ENCODE data around the gene NAGS. TPM values are rescaled to one million over a fixed set of nuclear protein-coding genes. Genes with fewer than 3 reads are reported as not detected.

The NAGS gene
- total and polyA plus RNA-seq, 2 donors (not counting 1 experiment from before 2014, with no cell fraction given) = 0.58 to 7.4 TPM

GRCh38 chr17:44049294-44050060 is 45.1 kb downstream of the NAGS start:
- no peak overlapping the region for H3K4me3 ChIP-seq (replicated peaks in 1 of 4; ENCODE audit: control extremely low read depth in 1 of 4, insufficient read depth in 1 of 4, low read depth in 3 of 4, low read length in 4 of 4)
- no peak overlapping the region for H2AFZ ChIP-seq (ENCODE audit: low read length)
- no peak overlapping the region for H3K27ac ChIP-seq (ENCODE audit: insufficient read depth, low read length)
- H3K4me2 ChIP-seq (ENCODE audit: extremely low read depth, insufficient read depth, low read length) = no peak overlapping the region
- no peak overlapping the region for H3K9ac ChIP-seq (ENCODE audit: insufficient read depth, low read length)
- TF ChIP-seq, protein P1, sequence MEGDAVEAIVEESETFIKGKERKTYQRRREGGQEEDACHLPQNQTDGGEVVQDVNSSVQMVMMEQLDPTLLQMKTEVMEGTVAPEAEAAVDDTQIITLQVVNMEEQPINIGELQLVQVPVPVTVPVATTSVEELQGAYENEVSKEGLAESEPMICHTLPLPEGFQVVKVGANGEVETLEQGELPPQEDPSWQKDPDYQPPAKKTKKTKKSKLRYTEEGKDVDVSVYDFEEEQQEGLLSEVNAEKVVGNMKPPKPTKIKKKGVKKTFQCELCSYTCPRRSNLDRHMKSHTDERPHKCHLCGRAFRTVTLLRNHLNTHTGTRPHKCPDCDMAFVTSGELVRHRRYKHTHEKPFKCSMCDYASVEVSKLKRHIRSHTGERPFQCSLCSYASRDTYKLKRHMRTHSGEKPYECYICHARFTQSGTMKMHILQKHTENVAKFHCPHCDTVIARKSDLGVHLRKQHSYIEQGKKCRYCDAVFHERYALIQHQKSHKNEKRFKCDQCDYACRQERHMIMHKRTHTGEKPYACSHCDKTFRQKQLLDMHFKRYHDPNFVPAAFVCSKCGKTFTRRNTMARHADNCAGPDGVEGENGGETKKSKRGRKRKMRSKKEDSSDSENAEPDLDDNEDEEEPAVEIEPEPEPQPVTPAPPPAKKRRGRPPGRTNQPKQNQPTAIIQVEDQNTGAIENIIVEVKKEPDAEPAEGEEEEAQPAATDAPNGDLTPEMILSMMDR (conservative IDR thresholded peaks at IDR 0.05 in 1 of 2, IDR thresholded peaks at IDR 0.05 in 1 of 2; ENCODE audit: low read depth in 1 of 2, low read length in 2 of 2) = no peak
- no peak for TF ChIP-seq EZH2 (IDR thresholded peaks at IDR 0.05; ENCODE audit: low read length, missing control alignments)
- H4K20me1 ChIP-seq (ENCODE audit: control insufficient read depth, extremely low read depth, insufficient read depth, low read length) = no peaks in the 10 kb centered on the region
- peaks cover 7% of the 10 kb centered on the region for H3K36me3 ChIP-seq (ENCODE audit: control insufficient read depth, insufficient read depth, low read length)
- no peaks in the 10 kb centered on the region for H3K27me3 ChIP-seq (ENCODE audit: control insufficient read depth, insufficient read depth, low read length)
- DNase-seq (ENCODE audit: low read depth in 2 of 2) = no peak
- H3K9me3 ChIP-seq (ENCODE audit: control insufficient read depth, insufficient read depth, low read depth, low read length) = no peaks in the 10 kb centered on the region
- peaks cover 34% of the 10 kb centered on the region for H3K79me2 ChIP-seq (ENCODE audit: control insufficient read depth, insufficient read depth, low read length)
- peaks cover 2% of the 10 kb centered on the region for H3K4me1 ChIP-seq (ENCODE audit: control insufficient read depth, extremely low read depth, insufficient read depth, low read length)

DNA sequence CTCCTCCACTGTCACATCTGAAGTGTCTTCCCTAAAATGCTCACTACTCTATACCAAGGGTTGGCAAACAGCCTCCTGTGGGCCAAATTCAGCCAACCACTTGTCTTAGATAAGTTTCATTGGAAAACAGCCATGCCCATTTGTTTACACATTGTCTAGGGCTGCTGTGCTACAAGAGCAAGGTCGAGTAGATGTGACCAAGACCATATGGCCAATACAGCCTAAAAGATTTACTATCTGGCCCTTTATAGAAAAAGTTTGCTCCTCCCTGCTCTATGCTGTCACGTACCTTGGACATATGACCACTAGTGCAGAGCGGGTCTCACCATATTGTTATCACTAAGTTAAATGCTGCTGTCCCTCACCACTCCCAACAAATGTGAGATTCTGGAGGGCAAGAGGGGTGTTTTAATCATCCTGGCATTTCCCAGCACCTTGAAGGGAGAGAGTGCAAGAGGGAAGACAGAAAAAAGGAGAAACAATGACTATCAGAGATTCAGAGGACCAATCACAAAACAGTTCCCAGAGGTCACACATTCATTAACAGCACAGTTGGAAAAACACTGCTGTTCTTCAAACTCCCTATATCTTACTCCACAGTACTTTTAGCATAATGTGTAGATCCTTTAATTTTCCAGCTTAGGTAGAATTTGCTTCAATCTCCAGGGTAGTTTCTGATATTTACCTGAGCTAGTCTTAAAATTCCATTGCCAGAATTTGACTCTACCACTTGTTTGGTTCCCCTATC is 48.9 kb downstream of the NAGS start:
- TF ChIP-seq, protein P1 (conservative IDR thresholded peaks at IDR 0.05 in 1 of 2, IDR thresholded peaks at IDR 0.05 in 1 of 2; ENCODE audit: low read depth in 1 of 2, low read length in 2 of 2) = no peak
- TF ChIP-seq EZH2 (IDR thresholded peaks at IDR 0.05; ENCODE audit: low read length, missing control alignments) = no peak
- DNase-seq (ENCODE audit: low read depth in 2 of 2) = peak in 1 of 2 donors; percentile 19
- no peaks in the 10 kb centered on the region for H4K20me1 ChIP-seq (ENCODE audit: control insufficient read depth, extremely low read depth, insufficient read depth, low read length)

More for the DNA sequence above, 48.9 kb downstream of the NAGS start:
- Histone ChIP-seq H3K9me3 (ENCODE audit: control insufficient read depth, insufficient read depth, low read depth, low read length) (no peaks in the 10 kb centered on the region), H3K4me3 (replicated peaks in 1 of 4; ENCODE audit: control extremely low read depth in 1 of 4, insufficient read depth in 1 of 4, low read depth in 3 of 4, low read length in 4 of 4) (no peak overlapping the region), H3K4me2 (ENCODE audit: extremely low read depth, insufficient read depth, low read length) (no peak overlapping the region), H3K4me1 (ENCODE audit: control insufficient read depth, extremely low read depth, insufficient read depth, low read length) (no peaks in the 10 kb centered on the region), H2AFZ (ENCODE audit: low read length) (no peak overlapping the region), H3K27ac (ENCODE audit: insufficient read depth, low read length) (no peak overlapping the region), H3K36me3 (ENCODE audit: control insufficient read depth, insufficient read depth, low read length) (peaks cover 8% of the 10 kb centered on the region), H3K9ac (ENCODE audit: insufficient read depth, low read length) (no peak overlapping the region), H3K79me2 (ENCODE audit: control insufficient read depth, insufficient read depth, low read length) (peaks cover 49% of the 10 kb centered on the region), H3K27me3 (ENCODE audit: control insufficient read depth, insufficient read depth, low read length) (no peaks in the 10 kb centered on the region)

Other genes with a start within 250 kb of the NAGS start
- gene SOST, start 245.8 kb upstream of the NAGS start, total RNA-seq = not detected in 2 replicates
- gene SOST, start 245.8 kb upstream of the NAGS start, polyA plus RNA-seq = not detected in 2 replicates
- 43.4 and 51.2 TPM in 2 replicates for gene DUSP3, start 225.6 kb upstream of the NAGS start, total RNA-seq
- gene DUSP3, start 225.6 kb upstream of the NAGS start, polyA plus RNA-seq = 54.0 and 55.9 TPM in 2 replicates
- under 0.01 TPM in 1 of 2 replicates, not detected in the other for gene CFAP97D1, start 224.2 kb upstream of the NAGS start, total RNA-seq
- 0.02 and 0.03 TPM in 2 replicates for gene CFAP97D1, start 224.2 kb upstream of the NAGS start, polyA plus RNA-seq
- 4.4 and 6.9 TPM in 2 replicates for gene MPP3, start 171.5 kb upstream of the NAGS start, total RNA-seq
- 4.6 and 5.7 TPM in 2 replicates for gene MPP3, start 171.5 kb upstream of the NAGS start, polyA plus RNA-seq
- not detected in 2 replicates for gene CD300LG, start 157.4 kb upstream of the NAGS start, total RNA-seq
- gene CD300LG, start 157.4 kb upstream of the NAGS start, polyA plus RNA-seq = not detected in 2 replicates
- 1.3 and 2.1 TPM in 2 replicates for gene MPP2, start 97.1 kb upstream of the NAGS start, total RNA-seq
- gene MPP2, start 97.1 kb upstream of the NAGS start, polyA plus RNA-seq = 1.2 and 1.9 TPM in 2 replicates
- not detected in 2 replicates for gene PPY, start 62.1 kb upstream of the NAGS start, total RNA-seq
- not detected in 2 replicates for gene PPY, start 62.1 kb upstream of the NAGS start, polyA plus RNA-seq
- 0.33 TPM in 1 of 2 replicates, not detected in the other for gene PYY, start 50.7 kb upstream of the NAGS start, total RNA-seq
- gene PYY, start 50.7 kb upstream of the NAGS start, polyA plus RNA-seq = not detected in 2 replicates
- 99.4 and 107 TPM in 2 replicates for gene TMEM101, start 10.3 kb downstream of the NAGS start, total RNA-seq
- 26.0 and 32.3 TPM in 2 replicates for gene TMEM101, start 10.3 kb downstream of the NAGS start, polyA plus RNA-seq
- gene LSM12, start 62.0 kb downstream of the NAGS start, total RNA-seq = 21.8 and 25.6 TPM in 2 replicates
- 79.3 and 86.4 TPM in 2 replicates for gene LSM12, start 62.0 kb downstream of the NAGS start, polyA plus RNA-seq
- gene G6PC3, start 66.1 kb downstream of the NAGS start, total RNA-seq = 12.3 and 40.0 TPM in 2 replicates
- 76.1 and 113 TPM in 2 replicates for gene G6PC3, start 66.1 kb downstream of the NAGS start, polyA plus RNA-seq
- 66.8 and 125 TPM in 2 replicates for gene HDAC5, start 119.0 kb downstream of the NAGS start, total RNA-seq
- gene HDAC5, start 119.0 kb downstream of the NAGS start, polyA plus RNA-seq = 31.3 and 35.1 TPM in 2 replicates
- 1.0 and 1.5 TPM in 2 replicates for gene HROB, start 137.3 kb downstream of the NAGS start, total RNA-seq
- gene HROB, start 137.3 kb downstream of the NAGS start, polyA plus RNA-seq = 1.8 and 4.7 TPM in 2 replicates
- under 0.01 and 0.17 TPM in 2 replicates for gene ASB16, start 166.1 kb downstream of the NAGS start, total RNA-seq
- 0.07 TPM in 1 of 2 replicates, not detected in the other for gene ASB16, start 166.1 kb downstream of the NAGS start, polyA plus RNA-seq
- 36.2 and 45.4 TPM in 2 replicates for gene TMUB2, start 182.3 kb downstream of the NAGS start, total RNA-seq
- 33.1 and 37.3 TPM in 2 replicates for gene TMUB2, start 182.3 kb downstream of the NAGS start, polyA plus RNA-seq
- 33.6 and 36.5 TPM in 2 replicates for gene ATXN7L3, start 195.3 kb downstream of the NAGS start, total RNA-seq
- 31.8 and 34.8 TPM in 2 replicates for gene ATXN7L3, start 195.3 kb downstream of the NAGS start, polyA plus RNA-seq
- 42.1 and 49.8 TPM in 2 replicates for gene UBTF, start 215.1 kb downstream of the NAGS start, total RNA-seq
- gene UBTF, start 215.1 kb downstream of the NAGS start, polyA plus RNA-seq = 25.1 and 34.3 TPM in 2 replicates